GM23338 (cell line): Measurements from ENCODE around the gene AOPEP. TPM values are rescaled to one million over a fixed set of nuclear protein-coding genes. Genes with fewer than 3 reads are reported as not detected.

Experiments used
- ATAC-seq: fragments of 200-7000 bp; cut with Tn5 transposase; 3 replicates; pipeline ENCODE4 v1.9.1; 2020
- DNase-seq: peaks from one replicate; pipeline ENCODE4 v3.0.0-alpha.2; 2015; ENCODE audit warnings: low spot score
- H2AFZ ChIP-seq: fragments of 200-600 bp; sonication (generic); 2 replicates; pipeline ENCODE4 v1.8.0; 2016; ENCODE audit warnings: antibody characterized with exemption, mild to moderate bottlenecking, moderate library complexity
- H3F3A ChIP-seq: fragments of 200-600 bp; sonication (generic); replicated peaks from 2 replicates; pipeline ENCODE4 v1.8.0; 2017; ENCODE audit warnings: antibody characterized with exemption, mixed run types, low read depth
- H3K27ac ChIP-seq: fragments of 200-600 bp; sonication (generic); 2 replicates; pipeline ENCODE4 v1.6.1; 2016; ENCODE audit warnings: low read depth
- H3K27me3 ChIP-seq: fragments of 200-600 bp; sonication (generic); 2 replicates; pipeline ENCODE4 v1.8.0; 2016; ENCODE audit warnings: mild to moderate bottlenecking, mixed run types, moderate library complexity; ENCODE audit not compliant: insufficient read depth
- H3K36me3 ChIP-seq: fragments of 200-600 bp; sonication (generic); 2 replicates; pipeline ENCODE4 v1.8.0; 2016; ENCODE audit warnings: mild to moderate bottlenecking; ENCODE audit not compliant: insufficient read depth
- H3K4me1 ChIP-seq: fragments of 200-600 bp; sonication (generic); 2 replicates; pipeline ENCODE4 v1.8.0; 2016; ENCODE audit warnings: mild to moderate bottlenecking, moderate library complexity; ENCODE audit not compliant: insufficient read depth
- H3K4me2 ChIP-seq: fragments of 200-600 bp; sonication (generic); 2 replicates; pipeline ENCODE4 v1.7.1; 2017; ENCODE audit warnings: mixed run types
- H3K4me3 ChIP-seq: fragments of 200-600 bp; sonication (generic); 2 replicates; pipeline ENCODE4 v1.6.1; 2016; ENCODE audit warnings: mixed run types
- H3K79me2 ChIP-seq: fragments of 200-600 bp; sonication (generic); replicated peaks from 2 replicates; pipeline ENCODE4 v1.8.0; 2017; ENCODE audit warnings: mild to moderate bottlenecking; ENCODE audit not compliant: insufficient read depth
- H3K9me2 ChIP-seq: fragments of 200-600 bp; sonication (generic); 2 replicates; pipeline ENCODE4 v1.8.0; 2017; ENCODE audit not compliant: insufficient read depth
- H4K20me1 ChIP-seq: fragments of 200-600 bp; sonication (generic); replicated peaks from 2 replicates; pipeline ENCODE4 v1.8.0; 2017; ENCODE audit warnings: mild to moderate bottlenecking; ENCODE audit not compliant: insufficient read depth
- H3K27ac Mint-ChIP-seq: 2 replicates; pipeline ENCODE4 v1.8.0; 2020; ENCODE audit warnings: inconsistent platforms, mild to moderate bottlenecking, moderate library complexity, mixed read lengths
- H3K27me3 Mint-ChIP-seq: 3 replicates; pipeline ENCODE4 v1.8.0; 2022; ENCODE audit warnings: low read depth, mild to moderate bottlenecking, moderate library complexity, mixed read lengths, inconsistent platforms; ENCODE audit not compliant: insufficient read depth, poor library complexity
- H3K36me3 Mint-ChIP-seq: 3 replicates; pipeline ENCODE4 v1.8.0; 2021; ENCODE audit warnings: low read depth, mild to moderate bottlenecking, inconsistent platforms, moderate library complexity, mixed read lengths
- H3K4me1 Mint-ChIP-seq: 3 replicates; pipeline ENCODE4 v1.8.0; 2020; ENCODE audit warnings: mild to moderate bottlenecking, inconsistent platforms, mixed read lengths
- H3K4me3 Mint-ChIP-seq: 3 replicates; pipeline ENCODE4 v1.8.0; 2021; ENCODE audit warnings: moderate library complexity, mild to moderate bottlenecking, inconsistent platforms, mixed read lengths
- H3K9me3 Mint-ChIP-seq: 3 replicates; pipeline ENCODE4 v1.8.0; 2020; ENCODE audit warnings: moderate library complexity, mild to moderate bottlenecking, inconsistent platforms, mixed read lengths
- CREB1 ChIP-seq: fragments of 250-450 bp; sonication (Bioruptor Pico); IDR thresholded peaks from 2 replicates; pipeline ENCODE4 v1.5.0; 2020; ENCODE audit warnings: low read depth, mild to moderate bottlenecking, moderate library complexity
- CTCF ChIP-seq, 2 experiments: fragments of 200-600 bp in 1 of 2; sonication (generic) in 1 of 2; conservative IDR thresholded peaks; 2 replicates each; pipeline versions ENCODE4 v1.5.1 to v1.6.1; 2016 to 2017; ENCODE audit warnings: antibody characterized with exemption in 2 of 2, low read depth in 2 of 2, mild to moderate bottlenecking in 2 of 2, moderate library complexity in 1 of 2
- EZH2 ChIP-seq: fragments of 200-600 bp; sonication (generic); IDR thresholded peaks from one replicate; pipeline ENCODE4 v1.8.0; 2017; ENCODE audit warnings: antibody characterized with exemption, mild to moderate bottlenecking, low read depth; ENCODE audit not compliant: unreplicated experiment
- EZH2phosphoT487 ChIP-seq: fragments of 200-600 bp; sonication (generic); IDR thresholded peaks from one replicate; pipeline ENCODE4 v1.8.1; 2018; ENCODE audit warnings: antibody characterized with exemption; ENCODE audit not compliant: unreplicated experiment
- JUNB ChIP-seq: IDR thresholded peaks from one replicate; pipeline ENCODE4 v1.6.1; 2016; ENCODE audit warnings: antibody characterized with exemption; ENCODE audit not compliant: unreplicated experiment
- NANOG ChIP-seq: IDR thresholded peaks from 2 replicates; pipeline ENCODE4 v1.6.1; 2016; ENCODE audit warnings: antibody characterized with exemption, borderline replicate concordance
- POLR2AphosphoS5 ChIP-seq: IDR thresholded peaks from 2 replicates; pipeline ENCODE4 v1.6.1; 2016; ENCODE audit warnings: antibody characterized with exemption, low read depth
- STAT1 ChIP-seq: IDR thresholded peaks from one replicate; pipeline ENCODE4 v1.6.1; 2016; ENCODE audit warnings: antibody characterized with exemption; ENCODE audit not compliant: unreplicated experiment
- ZNF114 ChIP-seq: fragments of 250-450 bp; sonication (Bioruptor Pico); IDR thresholded peaks from 2 replicates; pipeline ENCODE4 v1.5.0; 2020; ENCODE audit warnings: mild to moderate bottlenecking, moderate library complexity
- ZNF331 ChIP-seq: fragments of 250-450 bp; sonication (Bioruptor Pico); IDR thresholded peaks from 2 replicates; pipeline ENCODE4 v1.5.0; 2020; ENCODE audit warnings: low read depth, mild to moderate bottlenecking, moderate library complexity
- ZNF462 ChIP-seq: fragments of 250-450 bp; sonication (Bioruptor Pico); IDR thresholded peaks from 2 replicates; pipeline ENCODE4 v1.5.0; 2020; ENCODE audit warnings: mild to moderate bottlenecking, moderate library complexity
- polyA plus RNA-seq: library from polyadenylated mRNA; unstranded; fragments of >200 nt; fragmentation: Nextera tagmentation; extraction: Ambion mirVana; gene quantifications from 2 replicates; pipeline ENCODE4 v1.2.1, GENCODE V29; 2016
- total RNA-seq: library from RNA; depleted of rRNA; stranded (reverse); fragments of >200 nt; shearing (Covaris generic); gene quantifications from 2 replicates; pipeline ENCODE4 v1.2.3, GENCODE V29; 2014
- TF ChIP-seq, protein P1 (sequence below): IDR thresholded peaks from one replicate; pipeline ENCODE4 v1.6.1; 2018; ENCODE audit warnings: antibody characterized with exemption; ENCODE audit not compliant: unreplicated experiment
- TF ChIP-seq, protein P2 (sequence below): IDR thresholded peaks from 2 replicates; pipeline ENCODE4 v1.6.1; 2016; ENCODE audit warnings: antibody characterized with exemption

Gene AOPEP
- total and polyA plus RNA-seq, 2 experiments from 2014 or later: 7.0 to 16.5 TPM

GRCh38 chr9:94931740-94932139 is 205.2 kb downstream of the AOPEP start:
- no peak overlapping the region for H3K4me3 ChIP-seq
- H3K36me3 ChIP-seq: no peaks in the 10 kb centered on the region
- H3K27me3 Mint-ChIP-seq: peaks cover 7% of the 10 kb centered on the region
- H3K79me2 ChIP-seq: no peaks in the 10 kb centered on the region
- H3K27me3 ChIP-seq: no peaks in the 10 kb centered on the region
- no peaks in the 10 kb centered on the region for H3K9me2 ChIP-seq
- H3K4me3 Mint-ChIP-seq: no peak overlapping the region
- peaks cover 21% of the 10 kb centered on the region for H3K4me1 Mint-ChIP-seq
- no peaks in the 10 kb centered on the region for H3F3A ChIP-seq
- H3K4me2 ChIP-seq: no peak overlapping the region
- TF ChIP-seq ZNF331: no peak
- TF ChIP-seq EZH2: no peak
- no peak for TF ChIP-seq NANOG
- no peak for TF ChIP-seq ZNF114 (CRISPR knock-in tag)
- TF ChIP-seq CTCF (conservative IDR thresholded peaks at IDR 0.05; ENCODE audit: low read depth in 2 of 2): no peak
- no peak for TF ChIP-seq POLR2AphosphoS5
- TF ChIP-seq, protein P1, sequence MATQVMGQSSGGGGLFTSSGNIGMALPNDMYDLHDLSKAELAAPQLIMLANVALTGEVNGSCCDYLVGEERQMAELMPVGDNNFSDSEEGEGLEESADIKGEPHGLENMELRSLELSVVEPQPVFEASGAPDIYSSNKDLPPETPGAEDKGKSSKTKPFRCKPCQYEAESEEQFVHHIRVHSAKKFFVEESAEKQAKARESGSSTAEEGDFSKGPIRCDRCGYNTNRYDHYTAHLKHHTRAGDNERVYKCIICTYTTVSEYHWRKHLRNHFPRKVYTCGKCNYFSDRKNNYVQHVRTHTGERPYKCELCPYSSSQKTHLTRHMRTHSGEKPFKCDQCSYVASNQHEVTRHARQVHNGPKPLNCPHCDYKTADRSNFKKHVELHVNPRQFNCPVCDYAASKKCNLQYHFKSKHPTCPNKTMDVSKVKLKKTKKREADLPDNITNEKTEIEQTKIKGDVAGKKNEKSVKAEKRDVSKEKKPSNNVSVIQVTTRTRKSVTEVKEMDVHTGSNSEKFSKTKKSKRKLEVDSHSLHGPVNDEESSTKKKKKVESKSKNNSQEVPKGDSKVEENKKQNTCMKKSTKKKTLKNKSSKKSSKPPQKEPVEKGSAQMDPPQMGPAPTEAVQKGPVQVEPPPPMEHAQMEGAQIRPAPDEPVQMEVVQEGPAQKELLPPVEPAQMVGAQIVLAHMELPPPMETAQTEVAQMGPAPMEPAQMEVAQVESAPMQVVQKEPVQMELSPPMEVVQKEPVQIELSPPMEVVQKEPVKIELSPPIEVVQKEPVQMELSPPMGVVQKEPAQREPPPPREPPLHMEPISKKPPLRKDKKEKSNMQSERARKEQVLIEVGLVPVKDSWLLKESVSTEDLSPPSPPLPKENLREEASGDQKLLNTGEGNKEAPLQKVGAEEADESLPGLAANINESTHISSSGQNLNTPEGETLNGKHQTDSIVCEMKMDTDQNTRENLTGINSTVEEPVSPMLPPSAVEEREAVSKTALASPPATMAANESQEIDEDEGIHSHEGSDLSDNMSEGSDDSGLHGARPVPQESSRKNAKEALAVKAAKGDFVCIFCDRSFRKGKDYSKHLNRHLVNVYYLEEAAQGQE: no peak
- TF ChIP-seq CREB1 (CRISPR knock-in tag): no peak
- no peak for TF ChIP-seq JUNB
- TF ChIP-seq, protein P2, sequence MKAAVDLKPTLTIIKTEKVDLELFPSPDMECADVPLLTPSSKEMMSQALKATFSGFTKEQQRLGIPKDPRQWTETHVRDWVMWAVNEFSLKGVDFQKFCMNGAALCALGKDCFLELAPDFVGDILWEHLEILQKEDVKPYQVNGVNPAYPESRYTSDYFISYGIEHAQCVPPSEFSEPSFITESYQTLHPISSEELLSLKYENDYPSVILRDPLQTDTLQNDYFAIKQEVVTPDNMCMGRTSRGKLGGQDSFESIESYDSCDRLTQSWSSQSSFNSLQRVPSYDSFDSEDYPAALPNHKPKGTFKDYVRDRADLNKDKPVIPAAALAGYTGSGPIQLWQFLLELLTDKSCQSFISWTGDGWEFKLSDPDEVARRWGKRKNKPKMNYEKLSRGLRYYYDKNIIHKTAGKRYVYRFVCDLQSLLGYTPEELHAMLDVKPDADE: no peak
- TF ChIP-seq EZH2phosphoT487: no peak
- no peak for TF ChIP-seq STAT1
- TF ChIP-seq ZNF462 (CRISPR knock-in tag): no peak
- no peak for DNase-seq
- no peak for ATAC-seq
- no peak overlapping the region for H2AFZ ChIP-seq
- no peak overlapping the region for H3K27ac ChIP-seq
- H3K36me3 Mint-ChIP-seq: peaks cover 5% of the 10 kb centered on the region; the same call in 1 of the 3 replicates
- no peaks in the 10 kb centered on the region for H3K4me1 ChIP-seq
- H3K27ac Mint-ChIP-seq: 0 out of 2 replicates have a peak overlapping the region, but pooled peaks have one; percentile 9
- no peaks in the 10 kb centered on the region for H4K20me1 ChIP-seq
- no peaks in the 10 kb centered on the region; the same call in 2 of the 3 replicates for H3K9me3 Mint-ChIP-seq
